ENCODE results near the gene NAPA.

GRCh38 chr19:47526798-47527197, 11.9 kb upstream of the NAPA start:
- TF ChIP-seq CTCF (IDR thresholded peaks at IDR 0.05), result no peak
- TF ChIP-seq POLR2A (IDR thresholded peaks at IDR 0.05), result no peak
- TF ChIP-seq POLR2AphosphoS5 (IDR thresholded peaks at IDR 0.05), result no peak

All from breast epithelium (tissue), 3 donors.